Measurements from ENCODE around the gene MAPKAP1.

- no peak for TF ChIP-seq CBFB (CRISPR knock-in tag; IDR thresholded peaks at IDR 0.05)
- TF ChIP-seq ESRRA (CRISPR knock-in tag; IDR thresholded peaks at IDR 0.05; ENCODE audit: low read depth): no peak
- TF ChIP-seq KDM5B (CRISPR knock-in tag; IDR thresholded peaks at IDR 0.05; ENCODE audit: borderline replicate concordance): no peak
- no peak for TF ChIP-seq NR0B2 (CRISPR knock-in tag; IDR thresholded peaks at IDR 0.05)
- no peak for TF ChIP-seq EZH2 (conservative IDR thresholded peaks at IDR 0.05; ENCODE audit: low read depth, low read length)
- no peak for TF ChIP-seq ZNF407 (CRISPR knock-in tag; IDR thresholded peaks at IDR 0.05; ENCODE audit: not compliant biosample characterization)
- TF ChIP-seq HMGXB4 (CRISPR knock-in tag; IDR thresholded peaks at IDR 0.05; ENCODE audit: borderline replicate concordance in 1 of 2, low read depth in 1 of 2): no peak
- TF ChIP-seq ZFP91 (CRISPR knock-in tag; IDR thresholded peaks at IDR 0.05; ENCODE audit: borderline replicate concordance): no peak
- TF ChIP-seq CTCF (CRISPR knock-in tag; IDR thresholded peaks at IDR 0.05): no peak
- TF ChIP-seq RCOR2 (CRISPR knock-in tag; IDR thresholded peaks at IDR 0.05): no peak
- no peak for TF ChIP-seq FOSL2 (CRISPR knock-in tag; IDR thresholded peaks at IDR 0.05)
- no peak for TF ChIP-seq ZNF639 (CRISPR knock-in tag; conservative IDR thresholded peaks at IDR 0.05)
Observed at GRCh38 chr9:125739436-125739835, 32.4 kb upstream of the MAPKAP1 start.

Data from HepG2 (cell line).